OCI-LY1 (cell line): Measurements from ENCODE around the gene DDAH1.

Experiments used
- EZH2 ChIP-seq: fragments of 200-600 bp; sonication (generic), shearing (Covaris generic); IDR thresholded peaks from 2 replicates; pipeline ENCODE4 v1.8.0; 2017; ENCODE audit warnings: borderline replicate concordance, mixed run types, mild to moderate bottlenecking, antibody characterized with exemption, low read length, moderate library complexity, mixed read lengths
- TF ChIP-seq, protein P1 (sequence below): fragments of 200-600 bp; sonication (generic), shearing (Covaris generic); IDR thresholded peaks from 2 replicates; pipeline ENCODE4 v1.5.1; 2017; ENCODE audit warnings: mild to moderate bottlenecking, antibody characterized with exemption, low read length, moderate library complexity, mixed read lengths

DNA sequence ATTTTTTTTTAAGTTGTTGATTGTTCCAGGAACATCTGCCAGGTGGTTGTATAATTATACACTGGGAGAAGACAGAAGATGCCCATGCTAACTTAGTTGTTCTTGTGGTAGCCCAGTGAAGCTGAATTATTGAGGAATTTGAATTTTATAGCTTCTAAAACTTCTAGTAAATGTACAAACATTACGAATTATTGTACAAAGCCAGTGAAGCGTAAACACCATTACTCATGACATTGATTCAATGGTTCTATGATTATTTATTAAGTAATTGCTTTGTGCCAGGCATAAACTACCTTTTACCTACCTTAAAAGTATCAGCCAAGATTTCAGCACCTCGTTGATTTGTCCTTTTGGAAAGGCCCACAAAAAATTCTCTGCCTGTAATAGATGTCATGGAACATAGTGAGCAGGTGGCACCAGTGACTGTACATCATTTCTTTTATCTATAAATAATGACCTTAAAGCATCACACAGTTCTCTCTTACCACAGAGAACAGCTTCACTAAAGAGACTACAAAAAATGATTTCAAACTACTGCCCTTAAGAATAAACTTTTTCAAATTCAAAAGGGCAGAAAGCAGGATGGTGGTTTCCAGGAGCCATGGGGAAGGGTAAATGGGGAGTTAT is 113.6 kb downstream of the DDAH1 start:
- TF ChIP-seq, protein P1, sequence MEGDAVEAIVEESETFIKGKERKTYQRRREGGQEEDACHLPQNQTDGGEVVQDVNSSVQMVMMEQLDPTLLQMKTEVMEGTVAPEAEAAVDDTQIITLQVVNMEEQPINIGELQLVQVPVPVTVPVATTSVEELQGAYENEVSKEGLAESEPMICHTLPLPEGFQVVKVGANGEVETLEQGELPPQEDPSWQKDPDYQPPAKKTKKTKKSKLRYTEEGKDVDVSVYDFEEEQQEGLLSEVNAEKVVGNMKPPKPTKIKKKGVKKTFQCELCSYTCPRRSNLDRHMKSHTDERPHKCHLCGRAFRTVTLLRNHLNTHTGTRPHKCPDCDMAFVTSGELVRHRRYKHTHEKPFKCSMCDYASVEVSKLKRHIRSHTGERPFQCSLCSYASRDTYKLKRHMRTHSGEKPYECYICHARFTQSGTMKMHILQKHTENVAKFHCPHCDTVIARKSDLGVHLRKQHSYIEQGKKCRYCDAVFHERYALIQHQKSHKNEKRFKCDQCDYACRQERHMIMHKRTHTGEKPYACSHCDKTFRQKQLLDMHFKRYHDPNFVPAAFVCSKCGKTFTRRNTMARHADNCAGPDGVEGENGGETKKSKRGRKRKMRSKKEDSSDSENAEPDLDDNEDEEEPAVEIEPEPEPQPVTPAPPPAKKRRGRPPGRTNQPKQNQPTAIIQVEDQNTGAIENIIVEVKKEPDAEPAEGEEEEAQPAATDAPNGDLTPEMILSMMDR: no peak
- no peak for TF ChIP-seq EZH2
